Measurements from ENCODE around the gene HAUS5. TPM values are rescaled to one million over a fixed set of nuclear protein-coding genes. Genes with fewer than 3 reads are reported as not detected.

HAUS5 gene
- total RNA-seq, 1 experiment from 2014 or later, result 32.9 TPM

DNA sequence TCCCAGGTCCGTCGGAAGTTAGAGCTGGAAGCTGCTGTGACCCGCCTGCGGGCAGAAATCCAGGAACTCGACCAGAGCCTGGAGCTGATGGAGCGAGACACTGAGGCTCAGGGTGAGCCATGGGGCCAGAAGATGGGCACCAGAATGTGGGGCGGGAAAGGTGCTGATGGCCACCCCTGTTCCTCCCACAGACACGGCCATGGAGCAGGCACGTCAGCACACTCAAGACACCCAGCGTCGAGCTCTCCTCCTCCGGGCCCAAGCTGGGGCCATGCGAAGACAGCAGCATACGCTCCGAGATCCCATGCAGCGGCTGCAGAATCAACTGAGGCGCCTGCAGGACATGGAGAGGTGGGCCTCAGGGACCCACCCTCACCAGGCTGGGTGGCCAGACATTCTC, 2.5 kb downstream of the HAUS5 start:
- TF ChIP-seq, protein P1, sequence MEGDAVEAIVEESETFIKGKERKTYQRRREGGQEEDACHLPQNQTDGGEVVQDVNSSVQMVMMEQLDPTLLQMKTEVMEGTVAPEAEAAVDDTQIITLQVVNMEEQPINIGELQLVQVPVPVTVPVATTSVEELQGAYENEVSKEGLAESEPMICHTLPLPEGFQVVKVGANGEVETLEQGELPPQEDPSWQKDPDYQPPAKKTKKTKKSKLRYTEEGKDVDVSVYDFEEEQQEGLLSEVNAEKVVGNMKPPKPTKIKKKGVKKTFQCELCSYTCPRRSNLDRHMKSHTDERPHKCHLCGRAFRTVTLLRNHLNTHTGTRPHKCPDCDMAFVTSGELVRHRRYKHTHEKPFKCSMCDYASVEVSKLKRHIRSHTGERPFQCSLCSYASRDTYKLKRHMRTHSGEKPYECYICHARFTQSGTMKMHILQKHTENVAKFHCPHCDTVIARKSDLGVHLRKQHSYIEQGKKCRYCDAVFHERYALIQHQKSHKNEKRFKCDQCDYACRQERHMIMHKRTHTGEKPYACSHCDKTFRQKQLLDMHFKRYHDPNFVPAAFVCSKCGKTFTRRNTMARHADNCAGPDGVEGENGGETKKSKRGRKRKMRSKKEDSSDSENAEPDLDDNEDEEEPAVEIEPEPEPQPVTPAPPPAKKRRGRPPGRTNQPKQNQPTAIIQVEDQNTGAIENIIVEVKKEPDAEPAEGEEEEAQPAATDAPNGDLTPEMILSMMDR (conservative IDR thresholded peaks at IDR 0.05), result no peak
- Histone ChIP-seq H3K56ac (ENCODE audit: insufficient read length, low read depth, low read length) (no peak overlapping the region), H2AFZ (ENCODE audit: low read length) (no peak overlapping the region), H3K14ac (ENCODE audit: insufficient read depth, low read length) (no peak overlapping the region), H3K27ac (ENCODE audit: insufficient read length, low read depth, low read length) (no peak overlapping the region), H3K79me2 (ENCODE audit: insufficient read depth, low read length) (no peaks in the 10 kb centered on the region), H2BK15ac (ENCODE audit: low read depth, low read length) (no peak overlapping the region), H4K20me1 (ENCODE audit: control insufficient read depth, insufficient read depth, insufficient read length) (no peaks in the 10 kb centered on the region), H3T11ph (ENCODE audit: low read length) (no peak overlapping the region), H3K27me3 (ENCODE audit: insufficient read depth, low read length) (no peaks in the 10 kb centered on the region), H3K9ac (ENCODE audit: extremely low read depth, insufficient read length, low read length) (no peak overlapping the region), H4K5ac (ENCODE audit: insufficient read length, low read depth, low read length) (no peak overlapping the region), H3K79me1 (ENCODE audit: insufficient read depth, low read depth, low read length, poor library complexity, severe bottlenecking) (no peaks in the 10 kb centered on the region), H2AK5ac (ENCODE audit: insufficient read length, low read length) (no peak overlapping the region), H3K18ac (ENCODE audit: insufficient read length, low read depth, low read length) (no peak overlapping the region), H3K23me2 (ENCODE audit: insufficient read length, low read depth, low read length, poor library complexity, severe bottlenecking) (peaks cover 5% of the 10 kb centered on the region), H2BK20ac (ENCODE audit: low read depth, low read length, poor library complexity, severe bottlenecking) (no peak overlapping the region), H4K91ac (ENCODE audit: insufficient read length, low read depth, low read length) (no peak overlapping the region), H3K4me2 (ENCODE audit: insufficient read depth, insufficient read length, low read length) (no peak overlapping the region), H3K23ac (ENCODE audit: insufficient read length, low read depth, low read length) (no peak overlapping the region), H3K4ac (ENCODE audit: low read depth, low read length) (no peak overlapping the region), H3K4me1 (ENCODE audit: insufficient read depth, low read length) (no peaks in the 10 kb centered on the region), H2BK120ac (ENCODE audit: low read depth, low read length, poor library complexity, severe bottlenecking) (no peak overlapping the region), H2BK5ac (ENCODE audit: insufficient read length, low read length) (no peak overlapping the region), H2BK12ac (ENCODE audit: insufficient read length, low read depth, low read length) (no peak overlapping the region), H3K9me3 (ENCODE audit: control insufficient read depth, low read depth, low read length) (no peaks in the 10 kb centered on the region), H4K8ac (replicated peaks; ENCODE audit: insufficient read length, low read depth, low read length) (no peak overlapping the region)
- Mint-ChIP-seq H3K4me3 (no peak overlapping the region), H3K36me3 (ENCODE audit: insufficient read depth in 1 of 3, low read depth in 3 of 3) (peaks cover 4 to 33% (median 25%) of the 10 kb centered on the region in 3 experiments; a peak in 6 of 7 replicates), H3K27ac (no peak overlapping the region), H3K4me1 (no peaks in the 10 kb centered on the region), H3K9me3 (no peaks in the 10 kb centered on the region), H3K27me3 (ENCODE audit: low read depth) (peaks cover 14% of the 10 kb centered on the region)
- no CpG with 5 or more reads among the region's 17 CpGs for WGBS (ENCODE audit: extremely low coverage, insufficient read length, low lambda C conversion rate)
- no peak for DNase-seq

All from H9 (cell line).